ENCODE results near the gene DMKN. TPM values are rescaled to one million over a fixed set of nuclear protein-coding genes. Genes with fewer than 3 reads are reported as not detected.

DMKN gene
- total RNA-seq, 3 donors from 2014 or later (not counting 1 experiment from before 2014, with no cell fraction given) = 10.7 to 15.3 (median 11.3) TPM

DNA sequence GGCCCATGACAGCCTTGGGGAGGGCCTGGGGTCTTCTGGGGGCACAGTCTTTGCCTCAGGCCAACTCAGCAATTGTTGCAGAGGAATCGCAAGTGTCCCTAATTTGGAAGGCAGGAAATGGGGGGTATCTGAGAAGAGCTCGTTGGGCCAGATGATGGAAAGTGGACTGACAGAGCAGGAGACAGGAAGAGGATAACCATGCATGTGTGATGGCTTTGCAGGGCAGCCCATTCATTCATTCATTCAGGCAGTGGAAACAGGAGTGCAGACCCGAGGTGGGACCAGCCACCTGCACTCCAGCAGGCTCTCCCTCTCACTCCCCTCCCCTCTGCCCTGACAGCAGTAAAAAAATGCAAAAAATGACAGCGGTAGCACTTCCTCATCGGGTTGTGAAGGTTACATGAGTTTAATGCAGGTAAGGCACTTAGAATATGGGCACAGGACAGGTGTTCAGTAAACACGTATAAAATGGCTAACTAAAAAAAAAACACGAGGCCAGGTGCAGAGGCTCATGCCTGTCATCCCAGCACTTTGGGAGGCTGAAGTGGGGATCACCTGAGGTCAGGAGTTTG, 27.0 kb upstream of the DMKN start:
- H3K9me3 Mint-ChIP-seq = no peaks in the 10 kb centered on the region
- peaks cover 14 to 31% of the 10 kb centered on the region in 2 donors for H3K4me1 Mint-ChIP-seq
- intact Hi-C loops (cut with micrococcal nuclease) = no loop called here
- ATAC-seq (no peak), DNase-seq (no peak)
- WGBS (ENCODE audit: insufficient coverage) = 56% methylated on average over 7 of the region's 7 CpGs
- H3K27me3 Mint-ChIP-seq (ENCODE audit: low read depth in 2 of 2) = no peaks in the 10 kb centered on the region
- Histone ChIP-seq H3K27ac (ENCODE audit: low read length) (no peak overlapping the region), H3K4me3 (ENCODE audit: low read length) (no peak overlapping the region), H3K4me1 (ENCODE audit: control insufficient read depth, insufficient read depth, low read length) (peaks cover 27% of the 10 kb centered on the region), H3K36me3 (ENCODE audit: control insufficient read depth, insufficient read depth, low read length) (no peaks in the 10 kb centered on the region), H3K9me3 (ENCODE audit: control insufficient read depth, insufficient read depth, low read length) (no peaks in the 10 kb centered on the region), H3K27me3 (ENCODE audit: control insufficient read depth, insufficient read depth, low read length) (no peaks in the 10 kb centered on the region)
- no peaks in the 10 kb centered on the region for H3K36me3 Mint-ChIP-seq
- TF ChIP-seq, protein P1, sequence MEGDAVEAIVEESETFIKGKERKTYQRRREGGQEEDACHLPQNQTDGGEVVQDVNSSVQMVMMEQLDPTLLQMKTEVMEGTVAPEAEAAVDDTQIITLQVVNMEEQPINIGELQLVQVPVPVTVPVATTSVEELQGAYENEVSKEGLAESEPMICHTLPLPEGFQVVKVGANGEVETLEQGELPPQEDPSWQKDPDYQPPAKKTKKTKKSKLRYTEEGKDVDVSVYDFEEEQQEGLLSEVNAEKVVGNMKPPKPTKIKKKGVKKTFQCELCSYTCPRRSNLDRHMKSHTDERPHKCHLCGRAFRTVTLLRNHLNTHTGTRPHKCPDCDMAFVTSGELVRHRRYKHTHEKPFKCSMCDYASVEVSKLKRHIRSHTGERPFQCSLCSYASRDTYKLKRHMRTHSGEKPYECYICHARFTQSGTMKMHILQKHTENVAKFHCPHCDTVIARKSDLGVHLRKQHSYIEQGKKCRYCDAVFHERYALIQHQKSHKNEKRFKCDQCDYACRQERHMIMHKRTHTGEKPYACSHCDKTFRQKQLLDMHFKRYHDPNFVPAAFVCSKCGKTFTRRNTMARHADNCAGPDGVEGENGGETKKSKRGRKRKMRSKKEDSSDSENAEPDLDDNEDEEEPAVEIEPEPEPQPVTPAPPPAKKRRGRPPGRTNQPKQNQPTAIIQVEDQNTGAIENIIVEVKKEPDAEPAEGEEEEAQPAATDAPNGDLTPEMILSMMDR (IDR thresholded peaks at IDR 0.05) = no peak
- H3K4me3 Mint-ChIP-seq = peak overlapping the region; percentile 60
- H3K27ac Mint-ChIP-seq = no peak overlapping the region

DNA sequence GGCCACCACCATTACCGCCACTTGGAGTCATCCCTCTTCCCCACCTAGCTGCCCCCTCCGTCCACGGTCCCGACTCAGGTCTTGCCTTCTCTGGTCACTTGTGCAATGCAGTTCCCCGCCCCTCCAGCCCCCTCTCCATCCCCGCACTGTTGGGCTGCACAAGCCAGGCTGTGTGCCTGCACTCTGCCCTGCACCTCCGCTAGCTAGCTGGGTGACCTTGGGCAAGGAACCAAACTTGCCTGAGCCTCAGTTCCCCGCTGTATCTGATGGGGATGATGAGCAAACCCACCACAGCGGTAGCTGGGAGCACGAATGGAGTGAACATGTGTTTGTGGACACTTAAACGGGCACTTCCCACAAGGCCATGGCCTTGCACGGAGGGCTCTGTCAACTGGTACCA, 26.4 kb upstream of the DMKN start:
- H3K27ac ChIP-seq (ENCODE audit: low read length) = no peak overlapping the region
- H3K27ac Mint-ChIP-seq = no peak overlapping the region
- TF ChIP-seq, protein P1 (IDR thresholded peaks at IDR 0.05) = no peak
- no peak overlapping the region for H3K4me3 ChIP-seq (ENCODE audit: low read length)
- peaks cover 24% of the 10 kb centered on the region for H3K4me1 ChIP-seq (ENCODE audit: control insufficient read depth, insufficient read depth, low read length)
- no peaks in the 10 kb centered on the region for H3K36me3 ChIP-seq (ENCODE audit: control insufficient read depth, insufficient read depth, low read length)
- H3K27me3 ChIP-seq (ENCODE audit: control insufficient read depth, insufficient read depth, low read length) = no peaks in the 10 kb centered on the region
- ATAC-seq = no peak
- no peaks in the 10 kb centered on the region for H3K9me3 Mint-ChIP-seq
- DNase-seq = no peak
- no peaks in the 10 kb centered on the region for H3K9me3 ChIP-seq (ENCODE audit: control insufficient read depth, insufficient read depth, low read length)
- WGBS (ENCODE audit: insufficient coverage) = 92% methylated on average over 12 of the region's 12 CpGs
- peaks cover 0 to 1% of the 10 kb centered on the region in 2 donors for H3K27me3 Mint-ChIP-seq (ENCODE audit: low read depth in 2 of 2)
- intact Hi-C loops (cut with micrococcal nuclease) = no loop called here
- peaks cover 13 to 33% of the 10 kb centered on the region in 2 donors for H3K4me1 Mint-ChIP-seq
- H3K36me3 Mint-ChIP-seq = no peaks in the 10 kb centered on the region
- no peak overlapping the region for H3K4me3 Mint-ChIP-seq

DNA sequence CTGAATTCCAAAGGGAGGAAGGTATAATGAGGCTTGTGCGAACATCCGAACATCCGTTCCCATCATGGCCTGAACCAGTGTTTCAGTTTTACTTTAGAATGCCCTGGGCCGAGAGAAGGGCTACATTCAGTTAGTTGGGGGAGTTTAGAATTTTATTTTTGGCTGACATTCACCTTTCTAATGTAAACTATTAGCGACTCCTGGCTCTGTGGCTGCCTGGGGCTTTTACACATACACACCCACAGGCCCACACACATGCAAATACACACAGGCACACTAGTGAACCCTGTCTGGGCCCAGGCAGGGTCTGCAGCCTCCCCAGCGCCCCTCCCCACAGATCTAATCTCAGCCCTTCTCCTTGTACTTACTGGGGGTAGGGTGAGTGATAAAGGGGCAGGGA, 25.9 kb upstream of the DMKN start:
- Histone ChIP-seq H3K4me1 (ENCODE audit: control insufficient read depth, insufficient read depth, low read length) (peaks cover 24% of the 10 kb centered on the region), H3K9me3 (ENCODE audit: control insufficient read depth, insufficient read depth, low read length) (no peaks in the 10 kb centered on the region), H3K27ac (ENCODE audit: low read length) (no peak overlapping the region), H3K4me3 (ENCODE audit: low read length) (no peak overlapping the region), H3K27me3 (ENCODE audit: control insufficient read depth, insufficient read depth, low read length) (no peaks in the 10 kb centered on the region), H3K36me3 (ENCODE audit: control insufficient read depth, insufficient read depth, low read length) (no peaks in the 10 kb centered on the region)
- DNase-seq (no peak), ATAC-seq (no peak)
- no peak overlapping the region for H3K27ac Mint-ChIP-seq
- no peaks in the 10 kb centered on the region for H3K36me3 Mint-ChIP-seq
- TF ChIP-seq, protein P1 (IDR thresholded peaks at IDR 0.05) = no peak
- intact Hi-C loops (cut with micrococcal nuclease) = no loop called here
- H3K9me3 Mint-ChIP-seq = no peaks in the 10 kb centered on the region
- 67% methylated on average over 4 of the region's 6 CpGs for WGBS (ENCODE audit: insufficient coverage)
- peaks cover 7 to 30% of the 10 kb centered on the region in 2 donors for H3K4me1 Mint-ChIP-seq
- no peak overlapping the region for H3K4me3 Mint-ChIP-seq
- peaks cover 0 to 2% of the 10 kb centered on the region in 2 donors for H3K27me3 Mint-ChIP-seq (ENCODE audit: low read depth in 2 of 2)

Measured in natural killer cell (primary cell).